Osteocyte (in vitro differentiated cells): Measurements from ENCODE around the gene SMCHD1. TPM values are rescaled to one million over a fixed set of nuclear protein-coding genes. Genes with fewer than 3 reads are reported as not detected.
"Not testable (repeated sequence)": the region's sequence is repeated elsewhere in the genome, so short reads cannot be mapped to it uniquely, and the experiment has no call there.

Experiments used
- DNase-seq: peaks from one replicate; pipeline ENCODE4 v3.0.0; 2021; ENCODE audit warnings: mixed read lengths; ENCODE audit not compliant: unreplicated experiment; ENCODE audit errors: extremely low spot score
- H3K27ac Mint-ChIP-seq: one replicate; pipeline ENCODE4 v1.8.0; 2021; ENCODE audit warnings: mild to moderate bottlenecking, mixed read lengths; ENCODE audit not compliant: unreplicated experiment
- H3K27me3 Mint-ChIP-seq: one replicate; pipeline ENCODE4 v1.8.0; 2021; ENCODE audit warnings: mixed read lengths; ENCODE audit not compliant: unreplicated experiment
- H3K36me3 Mint-ChIP-seq: one replicate; pipeline ENCODE4 v1.8.0; 2021; ENCODE audit warnings: mixed read lengths; ENCODE audit not compliant: unreplicated experiment
- H3K4me1 Mint-ChIP-seq: one replicate; pipeline ENCODE4 v1.8.0; 2021; ENCODE audit warnings: mixed read lengths; ENCODE audit not compliant: unreplicated experiment
- H3K4me3 Mint-ChIP-seq: one replicate; pipeline ENCODE4 v1.8.0; 2021; ENCODE audit warnings: mild to moderate bottlenecking, moderate library complexity, mixed read lengths; ENCODE audit not compliant: unreplicated experiment
- H3K9me3 Mint-ChIP-seq: one replicate; pipeline ENCODE4 v1.8.0; 2021; ENCODE audit warnings: mixed read lengths; ENCODE audit not compliant: unreplicated experiment
- total RNA-seq: library from RNA; stranded (reverse); gene quantifications from 2 replicates; pipeline ENCODE4 v1.2.1, GENCODE V29; 2021
- TF ChIP-seq, protein P1 (sequence below): fragments of 200-600 bp; sonication (generic); IDR thresholded peaks from 2 replicates; pipeline ENCODE4 v1.5.0; 2021; ENCODE audit warnings: antibody characterized with exemption, mild to moderate bottlenecking, moderate library complexity

SMCHD1 gene
- total RNA-seq, 1 donor from 2014 or later: 58.1 TPM

DNA sequence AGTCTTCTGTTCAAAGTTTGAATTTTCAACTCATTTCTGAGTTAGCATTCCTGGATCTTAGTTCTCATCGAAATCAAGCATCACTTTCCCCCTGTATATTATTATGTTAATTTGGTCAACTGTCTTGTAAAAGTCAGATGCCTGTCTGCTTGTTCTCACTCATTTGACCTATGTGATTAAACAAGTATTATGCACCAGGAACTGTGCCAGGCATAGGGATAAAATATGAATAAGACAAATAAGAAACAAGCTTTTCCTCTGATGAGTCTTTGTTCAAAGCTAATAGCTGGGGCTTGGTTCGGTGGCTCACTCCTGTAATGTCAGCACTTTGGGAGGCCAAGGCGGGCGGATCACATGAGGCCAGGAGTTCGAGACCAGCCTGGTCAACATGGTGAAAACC, 171.5 kb downstream of the SMCHD1 start:
- Mint-ChIP-seq H3K9me3 (no peaks in the 10 kb centered on the region), H3K27ac (no peak overlapping the region), H3K4me1 (no peaks in the 10 kb centered on the region), H3K4me3 (no peak overlapping the region), H3K36me3 (no peaks in the 10 kb centered on the region), H3K27me3 (peaks cover 11% of the 10 kb centered on the region)
- TF ChIP-seq, protein P1, sequence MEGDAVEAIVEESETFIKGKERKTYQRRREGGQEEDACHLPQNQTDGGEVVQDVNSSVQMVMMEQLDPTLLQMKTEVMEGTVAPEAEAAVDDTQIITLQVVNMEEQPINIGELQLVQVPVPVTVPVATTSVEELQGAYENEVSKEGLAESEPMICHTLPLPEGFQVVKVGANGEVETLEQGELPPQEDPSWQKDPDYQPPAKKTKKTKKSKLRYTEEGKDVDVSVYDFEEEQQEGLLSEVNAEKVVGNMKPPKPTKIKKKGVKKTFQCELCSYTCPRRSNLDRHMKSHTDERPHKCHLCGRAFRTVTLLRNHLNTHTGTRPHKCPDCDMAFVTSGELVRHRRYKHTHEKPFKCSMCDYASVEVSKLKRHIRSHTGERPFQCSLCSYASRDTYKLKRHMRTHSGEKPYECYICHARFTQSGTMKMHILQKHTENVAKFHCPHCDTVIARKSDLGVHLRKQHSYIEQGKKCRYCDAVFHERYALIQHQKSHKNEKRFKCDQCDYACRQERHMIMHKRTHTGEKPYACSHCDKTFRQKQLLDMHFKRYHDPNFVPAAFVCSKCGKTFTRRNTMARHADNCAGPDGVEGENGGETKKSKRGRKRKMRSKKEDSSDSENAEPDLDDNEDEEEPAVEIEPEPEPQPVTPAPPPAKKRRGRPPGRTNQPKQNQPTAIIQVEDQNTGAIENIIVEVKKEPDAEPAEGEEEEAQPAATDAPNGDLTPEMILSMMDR: no peak
- no peak for DNase-seq

GRCh38 chr18:2836118-2836517, 180.6 kb downstream of the SMCHD1 start:
- H3K27ac Mint-ChIP-seq, H3K27me3 Mint-ChIP-seq, H3K4me3 Mint-ChIP-seq, DNase-seq, H3K36me3 Mint-ChIP-seq, H3K9me3 Mint-ChIP-seq, H3K4me1 Mint-ChIP-seq: not testable (repeated sequence)

DNA sequence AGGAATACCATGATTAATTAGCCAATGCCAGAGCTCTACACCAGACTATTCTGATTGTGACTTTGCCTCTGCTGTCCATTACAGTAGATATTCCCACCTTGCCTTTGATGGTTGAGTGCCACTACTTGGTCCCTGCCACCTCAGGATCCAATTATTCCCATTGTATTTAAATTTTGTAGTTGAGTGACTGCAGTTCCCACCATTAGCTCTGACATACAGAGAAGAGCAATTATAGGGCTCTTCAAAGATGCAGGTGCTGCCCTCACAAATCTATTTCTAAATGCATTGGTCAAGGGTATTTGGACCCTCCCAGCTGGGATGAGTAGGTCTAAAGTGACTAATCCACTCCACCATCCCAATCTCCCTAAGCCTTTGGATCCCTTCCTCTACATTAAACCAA, 181.8 kb downstream of the SMCHD1 start:
- H3K27ac Mint-ChIP-seq, H3K9me3 Mint-ChIP-seq, H3K36me3 Mint-ChIP-seq, H3K27me3 Mint-ChIP-seq, H3K4me1 Mint-ChIP-seq, H3K4me3 Mint-ChIP-seq: not testable (repeated sequence)
- peak; percentile 10 for DNase-seq

- H3K27ac Mint-ChIP-seq: no peak overlapping the region
- H3K4me3 Mint-ChIP-seq: no peak overlapping the region
- H3K27me3 Mint-ChIP-seq: peaks cover 7% of the 10 kb centered on the region
- DNase-seq: no peak
- TF ChIP-seq, protein P1: no peak
- no peaks in the 10 kb centered on the region for H3K36me3 Mint-ChIP-seq
- peaks cover 6% of the 10 kb centered on the region for H3K9me3 Mint-ChIP-seq
- peaks cover 7% of the 10 kb centered on the region for H3K4me1 Mint-ChIP-seq
Measured at GRCh38 chr18:2839202-2839601, 183.7 kb downstream of the SMCHD1 start.

GRCh38 chr18:2840521-2840920, 185.0 kb downstream of the SMCHD1 start:
- H3K4me1 Mint-ChIP-seq: peaks cover 7% of the 10 kb centered on the region
- TF ChIP-seq, protein P1: no peak

GRCh38 chr18:2843146-2843545, 187.6 kb downstream of the SMCHD1 start:
- Mint-ChIP-seq H3K27ac (no peak overlapping the region), H3K27me3 (peaks cover 7% of the 10 kb centered on the region), H3K9me3 (no peaks in the 10 kb centered on the region), H3K36me3 (no peaks in the 10 kb centered on the region), H3K4me3 (no peak overlapping the region), H3K4me1 (peaks cover 18% of the 10 kb centered on the region)
- DNase-seq: no peak
- TF ChIP-seq, protein P1: no peak

More at GRCh38 chr18:2840521-2840920, 185.0 kb downstream of the SMCHD1 start:
- Mint-ChIP-seq H3K36me3 (no peaks in the 10 kb centered on the region), H3K27ac (no peak overlapping the region), H3K4me3 (no peak overlapping the region), H3K27me3 (peaks cover 7% of the 10 kb centered on the region), H3K9me3 (peaks cover 6% of the 10 kb centered on the region)
- DNase-seq: no peak
